Astrocyte of the cerebellum (primary cell): Measurements from ENCODE around the gene NUAK1.

Experiments
- DNase-seq: peaks from one replicate; pipeline ENCODE4 v3.0.0-alpha.2; 2011; ENCODE audit warnings: low read depth
- H3K4me3 ChIP-seq: 2 replicates; pipeline ENCODE4 v1.5.1; 2011; ENCODE audit warnings: mild to moderate bottlenecking, low read depth, low read length, moderate library complexity
- in situ Hi-C: cut with HindIII; loops from 2 replicates; pipeline ENCODE4 v1.10.0; 2017; ENCODE audit warnings: low sequenced_read_pairs
- TF ChIP-seq, protein P1 (sequence below): IDR thresholded peaks from 2 replicates; pipeline ENCODE4 v1.5.1; 2012; ENCODE audit warnings: low read length, low read depth, moderate library complexity, mild to moderate bottlenecking; ENCODE audit errors: missing control alignments

The NUAK1 gene

DNA sequence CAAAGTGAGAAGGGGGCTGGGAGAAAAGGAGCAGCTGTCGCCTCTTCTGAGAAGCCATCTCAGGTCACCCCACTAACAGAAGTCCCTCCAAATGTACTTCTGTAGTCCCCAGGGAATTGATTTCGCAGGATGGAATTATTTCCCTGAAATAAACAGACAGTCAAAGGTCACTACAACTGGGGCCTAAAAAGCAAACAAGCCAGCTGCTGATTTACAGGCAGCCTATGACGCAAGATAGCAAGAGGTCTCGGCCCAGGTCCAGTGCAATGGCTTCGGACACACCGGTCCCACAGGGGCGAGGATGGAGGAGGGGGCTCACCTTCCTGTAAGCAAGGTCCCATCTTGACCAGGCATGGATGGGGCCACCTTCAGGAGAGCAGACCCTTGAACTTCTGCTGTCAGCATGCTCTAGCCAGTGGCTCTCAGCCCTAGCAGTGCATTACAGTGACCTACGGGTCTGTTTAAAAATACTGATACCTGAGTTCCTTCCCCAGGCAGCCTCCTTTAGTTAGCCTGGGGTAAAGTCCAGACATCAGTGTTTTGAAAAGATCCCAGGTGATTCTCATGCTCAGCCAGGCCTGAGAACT is 18.1 kb downstream of the NUAK1 start:
- in situ Hi-C loops: no loop called here
- no peak for DNase-seq
- TF ChIP-seq, protein P1, sequence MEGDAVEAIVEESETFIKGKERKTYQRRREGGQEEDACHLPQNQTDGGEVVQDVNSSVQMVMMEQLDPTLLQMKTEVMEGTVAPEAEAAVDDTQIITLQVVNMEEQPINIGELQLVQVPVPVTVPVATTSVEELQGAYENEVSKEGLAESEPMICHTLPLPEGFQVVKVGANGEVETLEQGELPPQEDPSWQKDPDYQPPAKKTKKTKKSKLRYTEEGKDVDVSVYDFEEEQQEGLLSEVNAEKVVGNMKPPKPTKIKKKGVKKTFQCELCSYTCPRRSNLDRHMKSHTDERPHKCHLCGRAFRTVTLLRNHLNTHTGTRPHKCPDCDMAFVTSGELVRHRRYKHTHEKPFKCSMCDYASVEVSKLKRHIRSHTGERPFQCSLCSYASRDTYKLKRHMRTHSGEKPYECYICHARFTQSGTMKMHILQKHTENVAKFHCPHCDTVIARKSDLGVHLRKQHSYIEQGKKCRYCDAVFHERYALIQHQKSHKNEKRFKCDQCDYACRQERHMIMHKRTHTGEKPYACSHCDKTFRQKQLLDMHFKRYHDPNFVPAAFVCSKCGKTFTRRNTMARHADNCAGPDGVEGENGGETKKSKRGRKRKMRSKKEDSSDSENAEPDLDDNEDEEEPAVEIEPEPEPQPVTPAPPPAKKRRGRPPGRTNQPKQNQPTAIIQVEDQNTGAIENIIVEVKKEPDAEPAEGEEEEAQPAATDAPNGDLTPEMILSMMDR: no peak
- no peak overlapping the region for H3K4me3 ChIP-seq

DNA sequence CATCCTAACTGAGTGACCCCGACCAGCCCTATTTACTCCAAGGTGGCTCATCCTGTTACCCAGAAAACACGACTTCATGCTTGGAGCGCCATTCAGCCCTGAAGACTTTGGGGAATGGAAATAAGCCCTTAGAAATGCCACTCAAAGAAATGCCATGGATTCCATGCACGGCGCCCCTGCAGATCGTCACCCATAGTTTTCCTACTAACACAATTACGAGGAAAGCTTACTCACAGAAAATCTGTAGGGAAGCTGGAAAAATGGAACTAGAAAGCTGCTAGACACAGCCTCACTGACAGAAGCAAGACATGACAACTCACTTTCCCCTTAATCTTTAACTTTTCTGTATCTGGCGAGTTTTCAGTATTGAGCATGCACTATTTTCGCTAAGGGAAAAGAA is 19.5 kb downstream of the NUAK1 start:
- no peak overlapping the region for H3K4me3 ChIP-seq
- TF ChIP-seq, protein P1: no peak
- DNase-seq: no peak
- in situ Hi-C loops: no loop called here

DNA sequence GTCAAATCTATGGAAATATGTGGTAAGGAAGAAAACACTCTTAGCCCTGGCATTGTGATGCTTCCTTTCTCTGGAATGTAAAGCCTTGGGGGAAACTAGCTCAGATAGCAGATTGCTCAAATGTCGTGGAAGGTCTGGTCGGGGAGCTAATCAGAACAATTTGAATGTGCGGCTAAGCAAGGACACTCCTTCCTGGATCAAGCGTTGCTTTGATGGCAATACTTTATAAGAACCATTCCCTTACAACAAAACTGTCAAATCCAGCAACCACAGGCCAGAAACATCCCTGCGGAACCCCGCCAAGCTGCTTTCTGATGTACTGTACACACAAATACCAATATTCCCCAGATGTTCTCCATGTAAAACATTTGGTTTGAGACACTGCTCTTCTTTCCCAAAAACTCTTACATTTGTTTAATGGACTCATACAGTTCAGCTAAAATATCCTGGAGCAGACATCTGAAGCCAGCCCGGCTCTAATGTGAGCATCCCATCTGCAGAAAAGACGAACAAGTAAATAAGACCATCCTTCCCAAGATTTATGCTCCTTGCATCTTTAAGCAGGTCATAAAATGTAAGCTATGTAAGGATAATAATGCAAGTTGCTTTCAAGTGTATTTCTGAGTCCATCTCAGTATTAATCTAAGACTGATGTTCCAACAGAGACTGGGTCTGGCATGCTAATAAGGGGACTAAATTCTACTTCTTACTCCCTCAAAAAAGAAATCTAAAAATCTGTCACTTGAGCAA is 20.2 kb downstream of the NUAK1 start:
- TF ChIP-seq, protein P1: no peak
- in situ Hi-C loops: no loop called here
- no peak for DNase-seq
- H3K4me3 ChIP-seq: no peak overlapping the region

DNA sequence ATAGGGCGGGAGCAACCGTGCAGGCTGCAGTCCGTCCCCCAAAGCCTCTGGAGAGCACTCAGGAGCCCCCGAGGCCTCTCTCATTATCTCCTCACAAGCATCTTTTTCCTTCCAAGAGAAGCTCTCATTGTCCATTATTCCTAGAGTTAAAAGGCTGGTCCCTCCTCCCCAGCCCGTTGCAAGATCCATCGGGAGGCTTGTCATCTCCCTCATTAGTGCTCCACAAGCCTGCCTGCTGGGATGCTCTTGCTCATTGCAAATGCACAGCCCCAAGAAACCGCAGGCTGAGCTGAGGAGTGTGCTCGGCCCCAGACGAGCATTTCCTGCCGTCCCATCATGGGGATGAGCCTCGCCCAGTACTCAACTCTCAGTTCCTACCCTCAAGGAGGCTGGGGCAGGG is 23.3 kb downstream of the NUAK1 start:
- DNase-seq: no peak
- H3K4me3 ChIP-seq: no peak overlapping the region
- in situ Hi-C loops: no loop called here
- TF ChIP-seq, protein P1: no peak

DNA sequence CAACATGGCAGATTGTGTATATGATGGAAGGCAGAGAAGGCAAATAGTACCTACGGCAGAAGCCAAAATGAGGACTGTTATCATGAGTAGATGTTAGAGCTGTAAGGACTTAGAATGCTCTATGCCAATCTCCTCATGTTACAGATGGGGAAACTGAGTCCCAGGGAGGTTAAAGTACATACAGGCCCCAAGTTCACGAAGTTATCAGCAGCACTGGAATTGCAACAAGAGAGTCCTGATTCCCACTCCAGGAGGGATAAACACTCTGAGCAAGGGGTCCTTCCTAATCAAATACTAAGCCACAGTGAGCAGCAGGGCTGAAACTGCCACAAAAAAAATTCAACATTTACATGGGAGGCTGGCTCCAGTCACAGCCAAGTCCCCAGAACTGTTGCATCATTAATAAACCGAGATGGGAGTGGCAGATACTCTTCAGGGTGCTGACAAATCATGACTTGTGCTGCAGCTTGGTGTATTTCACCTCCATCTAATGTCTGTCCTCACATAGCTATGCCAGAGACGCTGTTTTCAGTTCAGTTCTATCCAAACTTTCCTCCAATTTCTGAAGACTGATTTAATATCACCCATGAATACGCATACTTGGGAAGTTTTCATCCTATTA is 24.2 kb downstream of the NUAK1 start:
- in situ Hi-C loops: no loop called here
- TF ChIP-seq, protein P1: no peak
- no peak for DNase-seq
- H3K4me3 ChIP-seq: no peak overlapping the region

DNA sequence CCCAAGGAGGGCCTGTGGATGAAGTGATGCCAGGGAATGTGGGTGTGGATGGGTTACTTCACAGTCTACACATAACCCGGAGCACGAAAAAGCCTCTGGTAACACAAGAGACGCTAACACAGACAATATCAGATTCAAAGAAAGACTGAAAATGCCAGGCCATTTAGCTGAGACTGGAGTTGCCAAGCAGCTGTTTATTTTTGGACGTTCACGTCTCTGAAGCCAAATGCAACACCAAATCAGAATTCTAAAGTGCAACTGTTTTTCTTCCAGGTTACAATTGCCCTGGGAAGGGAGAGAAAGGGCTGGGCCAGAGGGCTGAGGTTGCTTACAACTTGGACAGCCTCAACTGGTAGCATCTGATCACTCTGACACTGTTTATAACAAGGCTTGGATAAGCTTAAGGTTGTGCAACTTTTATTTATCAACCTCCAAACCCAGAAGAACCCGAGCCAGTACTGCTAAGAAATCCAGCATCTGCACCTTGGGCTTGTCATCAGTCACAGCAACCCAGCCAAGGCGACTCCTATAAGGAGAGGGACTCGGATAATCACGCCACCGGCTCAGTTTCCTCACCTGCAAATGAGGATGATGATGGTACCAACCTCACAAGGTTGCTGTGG is 24.8 kb downstream of the NUAK1 start:
- no peak overlapping the region for H3K4me3 ChIP-seq
- DNase-seq: no peak
- in situ Hi-C loops: no loop called here
- TF ChIP-seq, protein P1: no peak
